HCT116 (cell line): ENCODE measurements around the gene CARMIL1. TPM values are rescaled to one million over a fixed set of nuclear protein-coding genes. Genes with fewer than 3 reads are reported as not detected.

ENCODE experiments used
- ATAC-seq: fragments of 200-7000 bp; cut with Tn5 transposase; 2 replicates; pipeline ENCODE4 v1.9.1; 2020; ENCODE audit warnings: mild to moderate bottlenecking, moderate library complexity
- BruUV-seq: library from RNA; stranded (reverse); fragments of 400-500 nt; replicated peaks from 2 replicates; lab custom pipeline; 2021; lab: Mats Ljungman, UMichigan
- CTCF ChIA-PET: fragments of 300-600 bp; sonication (Branson Sonifier 250); formaldehyde crosslinking; loops from one replicate; lab custom pipeline; 2021; ENCODE audit warnings: antibody characterized with exemption; lab: Charles Lee
- POLR2A ChIA-PET: fragments of 300-600, 350-600 bp; sonication (Branson Sonifier 250); formaldehyde crosslinking; loops from one replicate; lab custom pipeline; 2021; ENCODE audit warnings: antibody characterized with exemption; lab: Charles Lee
- RAD21 ChIA-PET, 2 experiments: fragments of 300-600 bp; sonication (Branson Sonifier 250); formaldehyde crosslinking; loops; one replicate each; lab custom pipeline; 2023; ENCODE audit warnings: low total read pairs in 2 of 2; ENCODE audit not compliant: uncharacterized antibody in 2 of 2, unreplicated experiment in 2 of 2, low non-redundant PET in 1 of 2; lab: Charles Lee
- DNase-seq: peaks from one replicate; pipeline ENCODE4 v3.0.0-alpha.2; 2010; ENCODE audit warnings: low read depth, low spot score
- H2AFZ ChIP-seq: fragments of 200-600 bp; shearing (Covaris generic), sonication (generic); 2 replicates; pipeline ENCODE4 v1.6.1; 2017; ENCODE audit warnings: low read depth, mixed run types, mixed read lengths, antibody characterized with exemption, low read length; ENCODE audit not compliant: poor library complexity, severe bottlenecking
- H3K27ac ChIP-seq: 2 replicates; pipeline ENCODE4 v1.5.1; 2012; ENCODE audit warnings: low read depth, low read length
- H3K27me3 ChIP-seq: fragments of 200-600 bp; sonication (generic); 2 replicates; pipeline ENCODE4 v1.6.1; 2016; ENCODE audit warnings: mixed run types, low read length, mixed read lengths; ENCODE audit not compliant: insufficient read depth
- H3K36me3 ChIP-seq, 2 experiments: fragments of 200-500 bp in 1 of 2; fragments of 200-600 bp in 1 of 2; sonication (Bioruptor generic) in 1 of 2; sonication (generic) in 1 of 2; 2 replicates each; pipeline versions ENCODE4 v1.5.1 to v1.6.1; 2014 to 2016; ENCODE audit warnings: low read length in 2 of 2, inconsistent platforms in 1 of 2, mixed read lengths in 1 of 2, mixed run types in 1 of 2; ENCODE audit not compliant: insufficient read depth in 2 of 2, control insufficient read depth in 1 of 2
- H3K4me1 ChIP-seq, 2 experiments: fragments of 200-600 bp in 1 of 2; sonication (generic) in 1 of 2; 2 replicates each; pipeline versions ENCODE4 v1.5.1 to v1.6.1; 2012 to 2017; ENCODE audit warnings: low read length in 2 of 2, inconsistent platforms in 1 of 2, mild to moderate bottlenecking in 1 of 2, mixed read lengths in 1 of 2, mixed run types in 1 of 2, moderate library complexity in 1 of 2; ENCODE audit not compliant: insufficient read depth in 2 of 2, control insufficient read depth in 1 of 2
- H3K4me2 ChIP-seq: fragments of 200-600 bp; sonication (generic); 2 replicates; pipeline ENCODE4 v1.6.1; 2017; ENCODE audit warnings: mixed run types, low read length, mixed read lengths
- H3K4me3 ChIP-seq, 2 experiments: fragments of 200-600 bp in 1 of 2; sonication (generic) in 1 of 2; replicated peaks in 1 of 2; 2 replicates each; pipeline ENCODE4 v1.5.1; 2011 to 2016; ENCODE audit warnings: low read length in 2 of 2, control low read depth in 1 of 2, low read depth in 1 of 2, mild to moderate bottlenecking in 1 of 2, mixed read lengths in 1 of 2, mixed run types in 1 of 2
- H3K79me2 ChIP-seq: fragments of 200-600 bp; sonication (generic); 2 replicates; pipeline ENCODE4 v1.6.1; 2017; ENCODE audit warnings: mild to moderate bottlenecking, mixed run types, low read length, moderate library complexity, mixed read lengths; ENCODE audit not compliant: insufficient read depth
- H3K9ac ChIP-seq: fragments of 200-600 bp; sonication (generic); 2 replicates; pipeline ENCODE4 v1.6.1; 2016; ENCODE audit warnings: low read length, mixed read lengths
- H3K9me2 ChIP-seq: fragments of 200-600 bp; sonication (generic), shearing (Covaris generic); 2 replicates; pipeline ENCODE4 v1.6.1; 2017; ENCODE audit warnings: mixed run types, mild to moderate bottlenecking, moderate library complexity; ENCODE audit not compliant: insufficient read depth
- H3K9me3 ChIP-seq, 2 experiments: fragments of 200-500 bp in 1 of 2; fragments of 200-600 bp in 1 of 2; sonication (Bioruptor generic) in 1 of 2; sonication (generic) in 1 of 2; 2 replicates each; pipeline ENCODE4 v1.6.1; 2014 to 2017; ENCODE audit warnings: low read length in 2 of 2, mixed read lengths in 2 of 2, inconsistent platforms in 1 of 2, low read depth in 1 of 2, mild to moderate bottlenecking in 1 of 2, mixed run types in 1 of 2, moderate library complexity in 1 of 2; ENCODE audit not compliant: control insufficient read depth in 1 of 2, insufficient read depth in 1 of 2
- H4K20me1 ChIP-seq: fragments of 200-600 bp; sonication (generic), shearing (Covaris generic); 2 replicates; pipeline ENCODE4 v1.6.1; 2017; ENCODE audit warnings: mixed run types, mild to moderate bottlenecking, moderate library complexity; ENCODE audit not compliant: insufficient read depth
- ATF3 ChIP-seq: IDR thresholded peaks from 2 replicates; pipeline ENCODE4 v1.6.1; 2012
- CEBPB ChIP-seq: IDR thresholded peaks from 2 replicates; pipeline ENCODE4 v1.6.1; 2012; ENCODE audit warnings: low read depth
- EZH2phosphoT487 ChIP-seq: fragments of 200-600 bp; IDR thresholded peaks from 2 replicates; pipeline ENCODE4 v1.6.1; 2018; ENCODE audit warnings: antibody characterized with exemption, borderline replicate concordance
- JUND ChIP-seq: IDR thresholded peaks from 2 replicates; pipeline ENCODE4 v1.6.1; 2012
- POLR2A ChIP-seq: IDR thresholded peaks from 2 replicates; pipeline ENCODE4 v1.7.0; 2011; ENCODE audit warnings: borderline replicate concordance; ENCODE audit not compliant: insufficient read depth, insufficient read length; ENCODE audit errors: extremely low read depth
- POLR2AphosphoS5 ChIP-seq: IDR thresholded peaks from 2 replicates; pipeline ENCODE4 v1.6.1; 2011; ENCODE audit warnings: mild to moderate bottlenecking, low read depth, low read length, moderate library complexity
- RAD21 ChIP-seq: IDR thresholded peaks from 2 replicates; pipeline ENCODE4 v1.6.1; 2012; ENCODE audit warnings: low read depth, mild to moderate bottlenecking
- REST ChIP-seq: IDR thresholded peaks from 2 replicates; pipeline ENCODE4 v1.6.1; 2012; ENCODE audit warnings: low read depth
- SIN3A ChIP-seq: IDR thresholded peaks from 2 replicates; pipeline ENCODE4 v1.6.1; 2012; ENCODE audit warnings: low read depth
- SP1 ChIP-seq: IDR thresholded peaks from 2 replicates; pipeline ENCODE4 v1.6.1; 2012; ENCODE audit warnings: low read depth
- SRF ChIP-seq: IDR thresholded peaks from 2 replicates; pipeline ENCODE4 v1.6.1; 2012; ENCODE audit warnings: low read depth
- YY1 ChIP-seq: IDR thresholded peaks from 2 replicates; pipeline ENCODE4 v1.6.1; 2011; ENCODE audit warnings: low read length, low read depth, moderate library complexity, mild to moderate bottlenecking; ENCODE audit not compliant: insufficient replicate concordance; ENCODE audit errors: extremely low read depth
- ZBTB33 ChIP-seq: IDR thresholded peaks from 2 replicates; pipeline ENCODE4 v1.6.1; 2011; ENCODE audit warnings: mild to moderate bottlenecking, low read length, moderate library complexity; ENCODE audit not compliant: insufficient replicate concordance; ENCODE audit errors: extremely low read depth
- ZFX ChIP-seq: fragments of 450-650 bp; IDR thresholded peaks from 2 replicates; pipeline ENCODE4 v1.6.1; 2017
- intact Hi-C: fragments of 100-400 bp; cut with micrococcal nuclease; formaldehyde crosslinking; loops from 2 replicates; pipeline ENCODE4 v1.10.0; 2022
- total RNA-seq: library from RNA; stranded (reverse); gene quantifications from one replicate; pipeline ENCODE4 v1.2.1, GENCODE V29; 2021; ENCODE audit not compliant: unreplicated experiment

CARMIL1 gene
- total RNA-seq, 1 experiment from 2014 or later = 21.7 TPM

- TF ChIP-seq SP1 (no peak), POLR2A (no peak), SIN3A (no peak), ZBTB33 (no peak), JUND (no peak), YY1 (no peak), CEBPB (no peak), ATF3 (no peak), POLR2AphosphoS5 (no peak), SRF (no peak), ZFX (no peak), RAD21 (no peak), REST (no peak), EZH2phosphoT487 (no peak)
- TF ChIP-seq, all 23 proteins: peak for 0
- Histone ChIP-seq H4K20me1 (no peaks in the 10 kb centered on the region), H3K79me2 (peaks cover 17% of the 10 kb centered on the region), H3K9me3 (no peaks in the 10 kb centered on the region), H3K4me2 (no peak overlapping the region), H3K4me1 (no peaks in the 10 kb centered on the region), H3K27me3 (no peaks in the 10 kb centered on the region), H3K9ac (no peak overlapping the region), H3K9me2 (no peaks in the 10 kb centered on the region), H2AFZ (no peak overlapping the region), H3K4me3 (no peak overlapping the region), H3K36me3 (no peaks in the 10 kb centered on the region), H3K27ac (no peak overlapping the region)
- ChIA-PET RAD21 (no interaction called here), POLR2A (no interaction called here), CTCF (no interaction called here)
- ATAC-seq (no peak), DNase-seq (no peak)
- BruUV-seq = no TSS peak
- intact Hi-C loops = no loop called here
Observed at GRCh38 chr6:25414755-25415154, 135.6 kb downstream of the CARMIL1 start.
